ENCODE data around the gene ORM1.
"Not testable (repeated sequence)": the region's sequence is repeated elsewhere in the genome, so short reads cannot be mapped to it uniquely, and the experiment has no call there.

The ORM1 gene

GRCh38 chr9:114308361-114308950, 14.4 kb upstream of the ORM1 start:
- no peak for FAIRE-seq

DNA sequence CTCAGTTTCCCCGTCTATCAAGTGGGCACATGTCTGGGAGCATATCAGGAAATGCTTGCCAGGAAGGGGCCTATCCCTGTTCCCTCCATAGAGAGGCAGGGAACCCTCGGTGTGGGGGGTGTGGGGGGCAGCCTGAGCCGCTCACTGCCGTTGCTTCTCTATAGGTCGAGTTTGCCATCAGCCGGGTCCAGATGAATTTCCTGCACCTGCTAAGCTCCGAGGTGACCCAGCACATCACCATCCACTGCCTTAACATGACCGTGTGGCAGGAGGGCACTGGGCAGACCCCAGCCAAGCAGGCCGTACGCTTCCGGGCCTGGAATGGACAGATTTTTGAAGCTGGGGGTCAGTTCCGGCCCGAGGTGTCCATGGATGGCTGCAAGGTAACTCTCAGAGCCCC, 13.8 kb upstream of the ORM1 start:
- no peak for FAIRE-seq

DNA sequence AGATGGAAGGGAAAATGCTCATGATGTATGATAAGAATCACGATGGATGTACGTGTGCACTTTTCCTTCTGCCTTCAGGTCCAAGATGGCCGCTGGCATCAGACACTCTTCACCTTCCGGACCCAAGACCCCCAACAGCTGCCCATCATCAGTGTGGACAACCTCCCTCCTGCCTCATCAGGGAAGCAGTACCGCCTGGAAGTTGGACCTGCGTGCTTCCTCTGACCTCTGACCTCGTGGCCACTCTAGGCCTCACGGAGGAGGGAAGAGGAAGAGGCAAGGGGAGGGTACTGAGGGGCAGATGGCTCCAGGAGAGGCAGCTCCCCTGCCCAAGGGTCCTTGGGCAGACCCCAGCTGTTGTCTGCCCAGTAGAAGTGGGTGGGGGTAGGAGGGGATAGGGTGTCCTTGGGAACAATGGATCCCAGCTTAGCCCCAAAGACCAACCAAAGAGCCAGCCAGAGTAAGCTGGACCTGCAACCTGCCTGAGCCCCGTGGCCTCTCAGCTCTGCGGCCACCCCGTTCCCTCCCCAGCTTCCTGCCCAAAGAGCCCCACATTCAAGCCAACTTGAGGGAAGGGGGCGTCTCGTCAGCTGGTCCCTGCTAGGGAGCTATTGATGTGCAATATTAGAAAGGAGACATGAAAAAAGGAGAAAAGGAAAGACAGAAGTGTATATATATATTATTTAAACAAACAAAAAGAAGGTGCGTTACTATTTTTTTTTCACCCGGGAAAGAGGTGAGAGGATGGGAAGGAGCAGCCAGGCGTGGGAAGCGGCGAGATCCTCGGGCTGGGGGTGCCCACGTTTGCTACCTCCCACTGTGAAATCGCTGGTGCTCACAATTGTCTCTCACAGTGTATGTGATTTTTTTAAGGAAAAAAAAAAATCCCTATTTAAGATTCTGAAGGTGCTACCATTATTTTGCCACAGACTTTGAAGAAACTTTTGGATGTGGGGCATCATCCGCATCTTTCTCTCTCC, 12.1 kb upstream of the ORM1 start:
- FAIRE-seq, result no peak

DNA sequence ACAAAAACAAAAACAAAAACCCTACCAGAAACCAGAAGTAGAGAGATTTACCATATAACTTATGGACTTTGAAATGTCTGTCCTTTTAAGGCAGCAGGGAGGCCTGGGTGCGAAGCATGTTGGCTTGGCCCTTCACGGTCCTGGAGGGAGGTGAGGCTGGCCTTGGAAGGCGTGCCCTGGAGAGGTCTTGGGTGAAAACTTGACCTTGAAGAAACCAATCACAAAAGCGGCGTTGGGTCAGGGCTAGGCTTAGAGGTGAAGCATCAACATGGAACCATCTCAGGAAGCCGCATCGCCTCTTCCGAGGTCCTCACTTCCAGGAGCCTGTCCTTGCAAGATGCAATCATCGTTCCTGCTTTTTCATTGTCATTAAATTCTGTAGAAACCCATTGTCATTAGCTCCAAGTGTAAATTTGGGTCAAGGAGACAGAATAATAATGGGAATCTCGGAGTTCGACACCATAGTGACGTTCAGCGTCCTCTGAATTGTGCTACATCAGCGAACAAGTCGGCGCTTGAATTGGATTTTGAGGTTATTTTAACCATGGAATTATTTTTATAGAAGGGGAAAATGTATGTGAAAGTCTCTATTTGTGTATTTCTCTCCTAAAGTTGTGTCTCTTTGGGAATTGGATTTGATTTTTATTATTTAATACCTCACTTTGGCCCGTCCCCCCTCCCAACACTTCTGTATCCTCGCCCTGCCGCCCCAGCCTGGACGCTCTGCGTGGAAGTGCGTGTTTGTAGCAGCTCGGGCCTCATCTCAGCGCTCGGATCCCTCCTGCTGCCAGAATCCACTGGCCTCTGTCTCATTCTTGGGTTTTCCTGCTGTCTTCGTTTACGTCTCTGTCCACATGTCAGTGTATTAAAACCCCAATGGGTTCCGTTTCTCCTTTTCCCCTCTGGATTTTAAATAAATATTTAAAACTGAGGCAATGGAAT, 11.1 kb upstream of the ORM1 start:
- no peak for FAIRE-seq

DNA sequence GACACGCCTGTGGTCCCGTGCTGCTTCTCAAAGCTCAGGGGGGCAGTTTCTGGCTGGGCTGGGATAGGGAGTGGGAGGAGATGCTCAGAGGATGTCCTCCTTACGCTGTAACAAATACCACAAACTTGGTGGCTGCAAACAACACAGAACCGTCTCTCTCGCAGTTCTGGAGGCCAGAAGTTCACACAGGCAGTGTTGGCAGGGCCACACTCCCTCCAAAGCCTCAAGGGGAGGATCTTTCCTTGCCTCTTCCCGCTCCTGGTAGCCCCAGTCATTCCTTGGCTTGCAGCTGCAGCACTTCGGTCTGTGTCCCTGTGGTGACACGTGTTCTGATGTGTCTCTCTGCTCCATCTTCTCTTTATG, 10.4 kb upstream of the ORM1 start:
- no peak for FAIRE-seq

DNA sequence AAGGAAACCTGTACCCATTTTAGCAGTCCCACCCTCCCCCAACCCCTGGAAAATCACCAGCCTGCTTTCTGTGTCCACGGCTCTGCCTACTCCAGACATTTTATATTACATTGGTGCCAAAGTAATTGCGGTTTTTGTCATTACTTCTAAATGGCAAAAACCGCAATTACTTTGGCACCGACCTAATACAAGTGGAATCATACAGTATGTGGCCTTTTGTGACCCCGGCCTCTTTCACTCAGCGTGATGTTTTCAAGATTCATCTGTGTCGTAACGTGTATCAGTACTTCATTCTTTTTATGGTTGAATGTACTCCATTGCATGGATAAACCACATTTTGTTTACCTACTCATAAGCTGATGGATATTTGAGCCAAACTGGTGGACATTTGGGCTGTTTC, 9.7 kb upstream of the ORM1 start:
- FAIRE-seq, result no peak

DNA sequence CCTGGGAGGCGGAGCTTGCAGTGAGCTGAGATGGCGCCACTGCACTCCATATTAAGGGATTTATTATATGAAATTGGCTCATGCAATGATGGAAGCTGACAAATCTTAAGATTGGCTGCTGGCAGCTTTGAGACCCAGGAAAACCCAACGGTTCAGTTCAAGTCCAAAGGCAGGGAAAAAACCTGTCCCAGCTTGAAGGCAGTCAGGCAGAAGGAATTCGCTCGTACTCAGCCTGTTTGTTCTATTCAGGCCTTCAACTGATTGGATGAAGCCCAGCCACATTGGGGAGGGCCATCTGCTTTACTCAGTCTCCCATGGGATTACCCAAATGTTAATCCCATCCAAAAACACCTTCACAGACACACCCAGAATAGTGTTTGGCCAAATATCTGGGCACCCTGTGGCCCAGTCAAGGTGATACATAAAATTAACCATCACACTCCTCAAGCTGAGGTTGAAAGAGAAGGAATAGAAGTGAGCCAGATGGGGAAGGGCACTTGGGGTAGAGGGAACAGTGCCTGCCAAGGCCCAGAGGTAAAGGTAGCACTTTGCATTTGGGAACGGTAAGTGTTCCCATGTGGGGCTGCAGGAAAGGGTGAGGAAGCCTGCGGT, 8.5 kb upstream of the ORM1 start:
- no peak for FAIRE-seq

DNA sequence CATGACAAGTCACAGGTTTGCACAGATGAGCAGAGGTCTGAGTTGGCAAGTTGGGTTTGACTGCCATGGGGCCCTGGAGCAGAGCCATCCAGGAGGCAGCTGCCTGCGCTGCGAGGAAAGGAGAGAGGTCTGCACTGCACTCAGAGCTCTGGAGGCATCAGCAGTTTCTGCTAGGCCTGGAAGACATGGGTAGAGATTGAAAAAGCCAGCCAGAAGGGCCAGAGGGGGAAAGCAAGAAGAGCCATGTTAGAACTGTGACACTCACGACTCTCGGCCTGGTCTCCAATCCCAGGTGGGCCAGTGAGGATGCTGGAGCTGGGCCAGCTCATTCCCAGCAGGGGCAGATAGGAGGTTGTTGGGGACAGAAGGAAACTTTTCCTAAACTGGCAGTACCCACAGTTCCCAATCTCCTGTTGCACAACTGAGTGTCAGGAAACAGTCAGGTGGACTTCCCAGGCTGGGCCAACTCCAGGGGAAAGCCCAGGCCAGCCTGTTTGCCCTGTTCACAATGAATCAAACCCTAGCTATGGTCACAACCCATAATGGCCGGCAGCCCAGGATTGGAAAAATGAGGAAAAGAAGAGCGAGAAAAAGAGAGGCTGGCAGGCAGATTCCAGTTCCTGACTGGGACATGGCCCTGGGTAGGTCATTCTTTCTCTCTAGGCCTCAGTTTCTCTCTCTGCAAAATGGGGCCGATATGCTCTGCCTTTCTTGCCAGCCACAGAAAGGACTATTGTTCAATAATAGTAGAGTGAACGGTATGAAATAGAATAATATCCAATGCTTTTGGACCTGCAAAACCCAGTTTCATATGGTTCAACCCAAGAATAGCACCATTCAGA, 7.8 kb upstream of the ORM1 start:
- FAIRE-seq, result no peak

DNA sequence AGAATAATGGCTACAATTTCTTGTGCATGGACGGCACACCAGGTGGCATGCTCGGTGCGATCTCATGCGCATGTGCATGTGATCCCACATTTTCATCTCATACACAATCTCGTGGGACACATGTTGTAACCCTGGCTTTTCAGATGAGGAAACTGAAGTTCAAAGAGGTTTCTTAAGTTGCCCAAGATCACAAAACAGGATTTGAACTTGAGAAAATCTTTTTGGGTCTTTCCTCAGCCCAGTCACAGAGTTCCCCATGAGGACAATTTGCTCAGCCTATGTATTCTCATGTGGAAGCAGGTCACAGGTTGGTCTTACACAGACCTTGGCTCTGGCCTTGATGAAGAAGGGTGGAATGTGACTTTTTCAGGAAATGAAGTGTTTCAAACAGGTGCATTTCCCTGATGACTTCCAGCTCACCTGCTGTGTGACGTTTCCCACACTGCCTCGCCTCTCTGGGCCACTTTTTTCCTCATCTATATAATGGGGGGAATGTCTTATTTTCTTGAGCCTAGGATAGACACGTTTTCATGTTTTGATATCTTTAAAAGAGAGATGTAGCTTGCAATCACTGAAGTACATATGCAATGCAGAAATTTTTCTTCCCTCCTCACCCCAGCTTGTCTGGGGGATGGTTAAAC, 7.1 kb upstream of the ORM1 start:
- FAIRE-seq, result no peak

GRCh38 chr9:114316605-114317230, 6.2 kb upstream of the ORM1 start:
- no peak for FAIRE-seq

DNA sequence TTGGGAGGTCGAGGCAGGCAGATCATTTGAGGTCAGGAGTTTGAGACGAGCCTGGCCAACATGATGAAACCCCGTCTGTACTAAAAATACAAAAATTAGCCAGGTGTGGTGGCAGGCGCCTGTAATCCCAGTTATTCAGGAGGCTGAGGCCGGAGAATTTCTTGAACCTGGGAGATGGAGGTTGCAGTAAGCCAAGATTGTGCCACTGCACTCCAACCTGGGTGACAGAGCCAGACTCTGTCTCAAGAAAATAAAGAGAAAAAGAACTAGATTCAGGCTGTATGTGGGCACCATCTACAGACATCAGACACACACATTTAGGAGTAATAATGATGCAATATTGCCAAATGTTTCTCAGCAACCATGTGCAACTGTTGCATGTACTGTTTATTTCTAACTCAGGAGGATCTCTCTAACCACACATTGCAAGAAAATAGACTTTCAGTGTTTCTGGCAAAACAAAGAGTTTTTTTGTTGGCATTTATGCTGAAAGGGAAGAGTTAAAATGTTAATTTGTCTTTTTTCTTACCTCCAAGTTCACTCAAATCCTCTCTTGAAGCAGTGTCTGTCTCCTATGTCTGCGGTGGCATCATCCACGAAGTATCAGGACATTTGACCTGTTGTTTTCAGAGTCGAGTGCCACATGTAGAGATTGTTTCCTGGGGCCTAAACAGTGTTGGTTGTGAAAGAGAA, 5.1 kb upstream of the ORM1 start:
- FAIRE-seq, result no peak

- FAIRE-seq, result no peak
Observed at GRCh38 chr9:114318416-114318815, 4.5 kb upstream of the ORM1 start.

- FAIRE-seq, result no peak
Observed at GRCh38 chr9:114319147-114319546, 3.8 kb upstream of the ORM1 start.

DNA sequence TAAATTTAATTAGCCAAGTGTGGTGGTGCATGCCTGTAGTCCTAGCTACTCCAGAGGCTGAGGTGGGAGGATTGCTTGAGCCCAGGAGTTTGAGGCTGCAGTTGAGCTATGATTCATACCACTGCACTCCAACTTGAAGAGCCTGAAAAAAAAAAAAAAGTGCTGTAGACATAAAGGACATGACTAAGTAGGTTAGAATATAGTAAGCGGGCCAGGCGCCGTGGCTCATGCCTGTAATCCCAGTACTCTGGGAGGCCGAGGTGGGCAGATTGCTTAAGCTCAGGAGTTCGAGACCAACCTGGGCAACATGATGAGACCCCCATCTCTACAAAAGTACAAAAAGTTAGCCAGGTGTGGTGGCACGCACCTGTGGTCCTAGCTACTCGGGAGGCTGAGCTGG, 2.2 kb upstream of the ORM1 start:
- not testable (repeated sequence) for FAIRE-seq

DNA sequence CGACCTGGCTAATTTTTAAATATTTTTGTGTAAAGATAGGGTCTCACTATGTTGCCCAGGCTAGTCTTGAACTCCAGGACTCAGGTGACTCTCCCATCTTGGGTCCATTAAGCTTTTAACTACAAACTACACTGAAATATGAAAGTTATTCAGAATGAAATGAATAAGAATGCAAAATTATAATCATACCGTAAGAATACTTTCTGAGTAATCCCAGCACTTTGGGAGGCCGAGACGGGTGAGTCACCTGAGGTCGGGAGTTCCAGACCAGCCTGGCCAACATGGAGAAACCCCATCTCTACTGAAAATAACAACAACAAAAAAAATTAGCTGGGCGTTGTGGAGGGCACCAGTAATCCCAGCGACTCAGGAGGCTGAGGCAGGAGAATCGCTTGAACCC, 1.1 kb upstream of the ORM1 start:
- no peak for FAIRE-seq

GRCh38 chr9:114322160-114322818, 609 bp upstream of the ORM1 start:
- not testable (repeated sequence) for FAIRE-seq

DNA sequence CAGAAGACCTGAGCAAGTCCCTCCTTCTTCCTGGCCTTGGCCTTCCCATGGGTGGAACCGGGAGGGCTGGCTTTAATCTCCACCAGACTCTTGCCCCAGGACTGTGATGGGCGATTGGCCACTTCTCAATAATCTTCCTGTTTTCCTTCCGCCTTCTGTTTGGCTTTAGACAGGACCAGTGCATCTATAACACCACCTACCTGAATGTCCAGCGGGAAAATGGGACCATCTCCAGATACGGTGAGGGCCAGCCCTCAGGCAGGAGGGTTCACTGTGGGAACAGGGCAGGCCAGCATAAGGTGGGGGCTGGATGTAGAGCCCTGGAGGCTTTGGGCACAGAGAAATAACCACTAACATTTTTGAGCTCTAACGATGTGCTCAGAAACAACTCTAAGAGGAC, 951 bp downstream of the ORM1 start:
- not testable (repeated sequence) for FAIRE-seq

DNA sequence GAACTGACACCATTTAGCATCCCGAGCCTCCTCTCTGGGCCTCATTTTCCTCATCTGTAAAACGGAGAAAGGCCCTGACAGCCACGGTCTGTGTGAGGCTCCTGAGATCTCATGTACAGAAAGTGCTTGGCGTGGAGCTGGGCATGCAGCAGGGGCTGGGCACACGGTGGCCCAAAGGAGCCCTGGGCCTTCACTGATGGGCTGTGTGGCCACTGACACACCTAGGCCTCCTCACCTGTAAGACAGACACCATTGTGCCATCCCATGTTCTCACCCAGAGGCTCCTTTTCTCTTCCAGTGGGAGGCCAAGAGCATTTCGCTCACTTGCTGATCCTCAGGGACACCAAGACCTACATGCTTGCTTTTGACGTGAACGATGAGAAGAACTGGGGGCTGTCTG, 1.6 kb downstream of the ORM1 start:
- no peak for FAIRE-seq

- FAIRE-seq, result not testable (repeated sequence)
Observed at GRCh38 chr9:114324965-114325364, 2.1 kb downstream of the ORM1 start.

Measured in TTC549 (cell line).